B cell (primary cell): ENCODE results near the gene ZNF701. TPM values are rescaled to one million over a fixed set of nuclear protein-coding genes. Genes with fewer than 3 reads are reported as not detected.

ENCODE experiments used
- ATAC-seq: fragments of 200-7000 bp; cut with Tn5 transposase; one replicate; pipeline ENCODE4 v1.10.0; 2021; ENCODE audit warnings: low read depth, mild to moderate bottlenecking, moderate number of reproducible peaks, moderate library complexity
- CTCF ChIA-PET: fragments of 350-600 bp; sonication (Branson Sonifier 250); formaldehyde crosslinking; loops from one replicate; lab custom pipeline; 2021; ENCODE audit warnings: antibody characterized with exemption, inconsistent platforms; lab: Charles Lee
- POLR2A ChIA-PET: fragments of 350-600 bp; sonication (Branson Sonifier 250); formaldehyde crosslinking; loops from one replicate; lab custom pipeline; 2021; ENCODE audit warnings: antibody characterized with exemption; lab: Charles Lee
- DNase-seq: peaks from one replicate; pipeline ENCODE4 v3.0.0; 2013
- H2AFZ ChIP-seq: 2 replicates; pipeline ENCODE4 v1.6.1; 2012; ENCODE audit warnings: mild to moderate bottlenecking, low read depth, low read length; ENCODE audit not compliant: insufficient read depth, poor library complexity, severe bottlenecking
- H3K27ac ChIP-seq, 2 donors: 1 replicate in 1 of 2; 2 replicates in 1 of 2; pipeline ENCODE4 v1.5.1; 2012 to 2013; ENCODE audit warnings: low read length in 2 of 2, mild to moderate bottlenecking in 2 of 2, moderate library complexity in 1 of 2
- H3K27me3 ChIP-seq, 4 experiments: fragments of 200-600 bp in 1 of 4; sonication (generic) in 1 of 4; replicated peaks in 1 of 4; 1 replicate in 2 of 4; 2 replicates in 2 of 4; pipeline versions ENCODE4 v1.6.1 to v1.7.0; 2013 to 2016; ENCODE audit warnings: low read length in 3 of 4, mild to moderate bottlenecking in 2 of 4, mixed read lengths in 1 of 4, moderate library complexity in 1 of 4; ENCODE audit not compliant: insufficient read depth in 4 of 4, control insufficient read depth in 3 of 4; ENCODE audit errors: control extremely low read depth in 1 of 4
- H3K36me3 ChIP-seq, 2 experiments: replicated peaks in 1 of 2; 1 replicate in 1 of 2; 2 replicates in 1 of 2; pipeline versions ENCODE4 v1.6.1 to v1.7.1; 2013; ENCODE audit warnings: low read length in 1 of 2; ENCODE audit not compliant: insufficient read depth in 2 of 2, control insufficient read depth in 1 of 2; ENCODE audit errors: control extremely low read depth in 1 of 2, extremely low read depth in 1 of 2
- H3K4me1 ChIP-seq, 2 donors: fragments of 200-600 bp in 1 of 2; sonication (generic) in 1 of 2; 1 replicate in 1 of 2; 2 replicates in 1 of 2; pipeline versions ENCODE4 v1.5.1 to v1.6.1; 2013 to 2017; ENCODE audit warnings: low read length in 2 of 2; ENCODE audit not compliant: control insufficient read depth in 2 of 2, insufficient read depth in 2 of 2
- H3K4me2 ChIP-seq: replicated peaks from 2 replicates; pipeline ENCODE3; 2012; ENCODE audit warnings: mild to moderate bottlenecking, low read depth, low read length; ENCODE audit not compliant: poor library complexity, severe bottlenecking
- H3K4me3 ChIP-seq, 5 experiments: fragments of 200-600 bp in 1 of 5; sonication (generic) in 1 of 5; 1 replicate in 3 of 5; 2 replicates in 2 of 5; pipeline versions ENCODE4 v1.5.1 to v1.7.0; 2011 to 2016; ENCODE audit warnings: low read length in 4 of 5, mild to moderate bottlenecking in 4 of 5, low read depth in 2 of 5, control low read depth in 1 of 5, moderate library complexity in 1 of 5; ENCODE audit not compliant: insufficient read depth in 1 of 5; ENCODE audit errors: control extremely low read depth in 1 of 5, extremely low read depth in 1 of 5
- H3K79me2 ChIP-seq: fragments of 200-600 bp; sonication (generic); one replicate; pipeline ENCODE4 v1.6.0; 2016; ENCODE audit warnings: low read length; ENCODE audit not compliant: control insufficient read depth, insufficient read depth
- H3K9ac ChIP-seq: fragments of 200-600 bp; sonication (generic); 2 replicates; pipeline ENCODE4 v1.6.1; 2017; ENCODE audit warnings: mild to moderate bottlenecking, low read length, moderate library complexity
- H3K9me3 ChIP-seq, 3 donors: one replicate each; pipeline versions ENCODE4 v1.6.1 to v1.7.1; 2013; ENCODE audit warnings: low read length in 2 of 3; ENCODE audit not compliant: control insufficient read depth in 2 of 3, insufficient read depth in 1 of 3; ENCODE audit errors: control extremely low read depth in 1 of 3
- H4K20me1 ChIP-seq: 2 replicates; pipeline ENCODE4 v1.6.0; 2012; ENCODE audit warnings: mild to moderate bottlenecking, low read length; ENCODE audit not compliant: insufficient read depth, control insufficient read depth, poor library complexity, severe bottlenecking
- H3K27ac Mint-ChIP-seq: one replicate; pipeline ENCODE4 v1.8.0; 2021; ENCODE audit warnings: mixed read lengths
- H3K27me3 Mint-ChIP-seq: one replicate; pipeline ENCODE4 v1.8.0; 2021; ENCODE audit warnings: mixed read lengths
- H3K4me1 Mint-ChIP-seq: one replicate; pipeline ENCODE4 v1.8.0; 2021; ENCODE audit warnings: mixed read lengths
- H3K4me3 Mint-ChIP-seq: one replicate; pipeline ENCODE4 v1.8.0; 2021; ENCODE audit warnings: mixed read lengths
- H3K9me3 Mint-ChIP-seq: one replicate; pipeline ENCODE4 v1.8.0; 2022; ENCODE audit warnings: mixed read lengths; ENCODE audit not compliant: insufficient read depth
- CTCF ChIP-seq: fragments of 200-600 bp; IDR thresholded peaks from one replicate; pipeline ENCODE4 v1.8.0; 2022; ENCODE audit warnings: antibody characterized with exemption, mild to moderate bottlenecking
- EZH2 ChIP-seq: IDR thresholded peaks from 2 replicates; pipeline ENCODE4 v1.6.1; 2012; ENCODE audit warnings: borderline replicate concordance, low read depth, mild to moderate bottlenecking, moderate library complexity, low read length; ENCODE audit not compliant: insufficient read depth, poor library complexity, severe bottlenecking
- WGBS: methylation state at CpG from one replicate; pipeline ENCODE4 v1.1.5; 2013; ENCODE audit warnings: missing lambda C conversion rate; ENCODE audit not compliant: insufficient coverage; 5-methylcytosine and 5-hydroxymethylcytosine counted together
- intact Hi-C: fragments of 100-400 bp; cut with micrococcal nuclease; formaldehyde crosslinking; loops from one replicate; pipeline ENCODE4 v1.10.0; 2022
- polyA minus RNA-seq: library from RNA; depleted of rRNA, polyadenylated mRNA; stranded (reverse); fragments of >200 nt; gene quantifications from 2 replicates; pipeline ENCODE4 v1.2.3, GENCODE V29; 2012
- polyA plus RNA-seq: library from polyadenylated mRNA; depleted of rRNA; stranded (reverse); fragments of >200 nt; gene quantifications from 2 replicates; pipeline ENCODE4 v1.2.3, GENCODE V29; 2012
- total RNA-seq, 2 donors: library from RNA; stranded (reverse); fragments of 120-200 nt in 1 of 2; gene quantifications; 1 replicate in 1 of 2; 2 replicates in 1 of 2; pipeline versions ENCODE4 v1.2.3 to v1.2.4, GENCODE V29; 2013 to 2022

ZNF701 gene
- total RNA-seq (48.8 and 49.2 TPM in 2 replicates), polyA plus RNA-seq (11.0 and 13.0 TPM in 2 replicates), polyA minus RNA-seq (12.8 and 18.7 TPM in 2 replicates)
- 30.5 TPM for total RNA-seq (2013)

GRCh38 chr19:52570000-52570861 lies at the start of gene ZNF701:
Gene ZNF701, plus strand, starts transcription at chr19:52570287. Its CDS starts 3,861 bp downstream, at chr19:52574148.
- peak within 1 kb of the TSS; percentile 82 for H3K27ac Mint-ChIP-seq
- intact Hi-C loops: loop anchor here (1.0 kb wide), 8 partner anchors 31 to 763 kb away; partner anchors contain the start of genes ZNF600, ZNF766, ZNF808 and ZNF83
- peak; percentile 96 for DNase-seq
- Histone ChIP-seq H3K9ac (peak within 1 kb of the TSS; percentile 87), H3K4me2 (peak within 1 kb of the TSS; percentile 99), H3K4me1 (peaks cover 11 to 14% of the 10 kb centered on the region in 2 donors), H3K79me2 (peaks cover 48% of the 10 kb centered on the region), H4K20me1 (no peaks in the 10 kb centered on the region), H3K27me3 (no peaks in the 10 kb centered on the region), H3K9me3 (peaks cover 1 to 40% (median 3%) of the 10 kb centered on the region in 3 donors), H2AFZ (peak within 1 kb of the TSS; percentile 89), H3K27ac (peak within 1 kb of the TSS; percentile 77 to 87), H3K4me3 (peak within 1 kb of the TSS; percentile 84 to 98 (median 98)), H3K36me3 (peaks cover 3 to 28% of the 10 kb centered on the region in 2 experiments)
- peak within 1 kb of the TSS; percentile 87 for H3K4me3 Mint-ChIP-seq
- POLR2A ChIA-PET: interaction anchor here (0.6 kb wide), 2 partner anchors 33 kb away, joined by 4 to 5 read pairs; no protein-coding TSS in a partner anchor
- no peaks in the 10 kb centered on the region for H3K27me3 Mint-ChIP-seq
- peak; percentile 99 for ATAC-seq
- peaks cover 5% of the 10 kb centered on the region for H3K9me3 Mint-ChIP-seq
- peak; percentile 45 for TF ChIP-seq CTCF
- no peak for TF ChIP-seq EZH2
- CTCF ChIA-PET: no interaction called here
- peaks cover 33% of the 10 kb centered on the region for H3K4me1 Mint-ChIP-seq
- under 1% methylated on average over 49 of the region's 57 CpGs for WGBS

GRCh38 chr19:52522551-52522950 lies 47.5 kb upstream of the ZNF701 start:
- Histone ChIP-seq H3K4me2 (no peak overlapping the region), H3K27me3 (no peaks in the 10 kb centered on the region), H3K79me2 (peaks cover under 1% of the 10 kb centered on the region), H3K36me3 (no peaks in the 10 kb centered on the region), H4K20me1 (no peaks in the 10 kb centered on the region), H3K4me1 (peaks cover 0 to 6% of the 10 kb centered on the region in 2 donors), H3K27ac (no peak overlapping the region), H3K9me3 (peaks cover 0 to 66% (median 8%) of the 10 kb centered on the region in 3 donors), H2AFZ (no peak overlapping the region), H3K4me3 (no peak overlapping the region), H3K9ac (no peak overlapping the region)
- no peak for TF ChIP-seq EZH2
- no peak for TF ChIP-seq CTCF
- no peak for ATAC-seq
- DNase-seq: no peak
- Mint-ChIP-seq H3K27ac (no peak overlapping the region), H3K9me3 (no peaks in the 10 kb centered on the region), H3K27me3 (peaks cover 4% of the 10 kb centered on the region), H3K4me3 (no peak overlapping the region), H3K4me1 (peaks cover 5% of the 10 kb centered on the region)
- intact Hi-C loops: no loop called here
- ChIA-PET CTCF (no interaction called here), POLR2A (no interaction called here)
- WGBS: 91% methylated on average over 8 of the region's 14 CpGs
